Esophagus squamous epithelium (tissue), 5 donors: ENCODE data around the gene CD5L. TPM values are rescaled to one million over a fixed set of nuclear protein-coding genes. Genes with fewer than 3 reads are reported as not detected.

Source experiments
- DNase-seq: peaks from one replicate; lab custom pipeline; 2025; lab: John Stamatoyannopoulos, UW
- H3K27ac ChIP-seq, 4 donors: fragments of 200-600 bp; sonication (generic); one replicate each; pipeline ENCODE4 v1.5.1; 2016 to 2019; ENCODE audit warnings: mild to moderate bottlenecking in 1 of 4
- H3K27me3 ChIP-seq, 4 donors: fragments of 200-600 bp; sonication (generic); 1 replicate in 3 of 4; 2 replicates in 1 of 4; pipeline versions ENCODE4 v1.5.1 to v1.6.0; 2017 to 2021; ENCODE audit warnings: antibody characterized with exemption in 1 of 4
- H3K36me3 ChIP-seq, 3 donors: fragments of 200-600 bp; sonication (generic); one replicate each; pipeline ENCODE4 v1.5.1; 2016 to 2019
- H3K4me1 ChIP-seq, 3 donors: fragments of 200-600 bp; sonication (generic); one replicate each; pipeline ENCODE4 v1.5.1; 2017 to 2019
- H3K4me3 ChIP-seq, 4 donors: fragments of 200-600 bp; sonication (generic); 1 replicate in 3 of 4; 2 replicates in 1 of 4; pipeline ENCODE4 v1.5.1; 2016 to 2019; ENCODE audit warnings: mild to moderate bottlenecking in 2 of 4, moderate library complexity in 1 of 4
- H3K9me3 ChIP-seq, 3 donors: fragments of 200-600 bp; sonication (generic); one replicate each; pipeline ENCODE4 v1.5.1; 2016 to 2019
- CTCF ChIP-seq, 6 experiments: fragments of 450-650 bp in 4 of 6; fragments of 200-600 bp in 2 of 6; sonication (generic) in 2 of 6; IDR thresholded peaks; one replicate each; pipeline ENCODE4 v1.5.1; 2016 to 2019; ENCODE audit warnings: antibody characterized with exemption in 6 of 6, mild to moderate bottlenecking in 4 of 6, moderate library complexity in 4 of 6
- POLR2A ChIP-seq, 4 donors: fragments of 450-650 bp; IDR thresholded peaks; one replicate each; pipeline ENCODE4 v1.6.1; 2017; ENCODE audit warnings: antibody characterized with exemption in 4 of 4, mild to moderate bottlenecking in 4 of 4, moderate library complexity in 3 of 4
- WGBS, 2 donors: methylation state at CpG; one replicate each; pipeline ENCODE4 v1.1.5; 2018; 5-methylcytosine and 5-hydroxymethylcytosine counted together
- intact Hi-C: fragments of 100-400 bp; cut with DNase I; formaldehyde crosslinking; loops from one replicate; pipeline ENCODE4 v1.15.0; 2022
- total RNA-seq, 4 donors: library from RNA; depleted of rRNA; stranded (reverse); fragments of >200 nt; gene quantifications; one replicate each; pipeline ENCODE4 v1.1.0, GENCODE V29; 2016
- donor health status: DM: yes; HTN: yes; CAD: no.

Gene CD5L
- under 1 TPM in 1 of 4 donors, not detected in 3; 0.19 TPM for total RNA-seq

DNA sequence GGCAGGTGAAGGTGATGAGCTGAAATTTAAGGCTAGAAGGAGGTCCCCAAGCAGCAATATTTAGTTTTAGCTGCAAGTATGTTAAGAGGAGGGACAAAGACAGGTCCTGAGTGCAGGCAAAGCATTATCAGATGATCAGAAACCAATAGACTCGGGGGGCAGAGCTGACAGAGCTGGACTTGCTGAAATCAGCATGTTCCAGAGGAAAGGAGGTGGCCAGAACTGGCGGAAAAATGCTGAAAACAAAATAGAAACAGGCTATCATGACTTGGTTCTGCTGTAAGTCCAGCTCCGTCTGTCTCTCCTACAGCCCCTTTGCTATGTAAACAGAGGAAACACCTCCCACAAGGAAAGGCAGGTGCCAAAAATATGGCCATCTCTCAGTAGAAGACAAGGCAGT lies at the start of gene CD5L:
Gene CD5L (minus strand): TSS at position 101 of the 400 bp plus-strand sequence. CDS start 107 bp downstream, outside the sequence.
- intact Hi-C loops, result no loop called here
- no peaks in the 10 kb centered on the region for H3K4me1 ChIP-seq
- no peak for DNase-seq
- no peak within 1 kb of the TSS for H3K27ac ChIP-seq
- H3K4me3 ChIP-seq, result no peak within 1 kb of the TSS
- TF ChIP-seq POLR2A (IDR thresholded peaks at IDR 0.05) (no peak), CTCF (IDR thresholded peaks at IDR 0.05) (no peak)
- WGBS, 2 donors, result 55 to 56% methylated on average over 3 of the region's 3 CpGs
- H3K27me3 ChIP-seq, result no peaks in the 10 kb centered on the region
- no peaks in the 10 kb centered on the region for H3K36me3 ChIP-seq
- no peaks in the 10 kb centered on the region for H3K9me3 ChIP-seq

- Histone ChIP-seq H3K9me3 (no peaks in the 10 kb centered on the region), H3K4me3 (no peak overlapping the region), H3K4me1 (no peaks in the 10 kb centered on the region), H3K27me3 (no peaks in the 10 kb centered on the region), H3K27ac (no peak overlapping the region), H3K36me3 (no peaks in the 10 kb centered on the region)
- TF ChIP-seq POLR2A (IDR thresholded peaks at IDR 0.05) (no peak), CTCF (IDR thresholded peaks at IDR 0.05) (no peak)
- intact Hi-C loops, result no loop called here
- 55 to 68% methylated on average over 2 of the region's 2 CpGs for WGBS, 2 donors
- DNase-seq, result no peak
Observed at GRCh38 chr1:157882580-157882979, 41.0 kb upstream of the CD5L start.

GRCh38 chr1:157880621-157881020 lies 39.0 kb upstream of the CD5L start:
- Histone ChIP-seq H3K4me3 (no peak overlapping the region), H3K4me1 (no peaks in the 10 kb centered on the region), H3K27ac (no peak overlapping the region), H3K9me3 (no peaks in the 10 kb centered on the region), H3K27me3 (no peaks in the 10 kb centered on the region), H3K36me3 (no peaks in the 10 kb centered on the region)
- intact Hi-C loops, result no loop called here
- 22 to 38% methylated on average over 4 of the region's 4 CpGs for WGBS, 2 donors
- TF ChIP-seq CTCF (IDR thresholded peaks at IDR 0.05), result no peak
- no peak for TF ChIP-seq POLR2A (IDR thresholded peaks at IDR 0.05)
- DNase-seq, result no peak

DNA sequence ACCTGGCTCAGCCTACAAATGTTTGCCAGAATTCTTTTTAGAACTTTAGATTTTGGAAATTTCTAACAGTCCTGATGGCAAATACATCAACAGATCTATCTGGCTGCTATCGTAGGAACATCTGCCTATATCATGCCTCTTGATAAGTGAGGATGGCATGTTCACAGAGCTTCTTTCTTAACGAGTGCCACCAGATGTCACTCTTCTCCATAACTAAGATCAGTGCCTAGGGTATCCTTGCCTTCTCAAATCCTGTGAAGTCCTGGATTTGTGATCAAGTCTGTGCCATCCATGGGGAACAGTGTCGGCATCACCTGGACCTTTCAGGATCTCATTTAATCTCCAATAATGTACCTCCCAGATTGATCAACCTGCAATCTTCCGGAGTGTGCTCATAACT lies 36.5 kb upstream of the CD5L start:
- intact Hi-C loops, result no loop called here
- Histone ChIP-seq H3K27ac (no peak overlapping the region), H3K27me3 (peaks cover 0 to 8% (median 0%) of the 10 kb centered on the region in 4 donors), H3K4me3 (no peak overlapping the region), H3K4me1 (no peaks in the 10 kb centered on the region), H3K36me3 (no peaks in the 10 kb centered on the region), H3K9me3 (no peaks in the 10 kb centered on the region)
- WGBS, 2 donors, result 38 to 41% methylated on average over 4 of the region's 4 CpGs
- no peak for DNase-seq
- TF ChIP-seq POLR2A (IDR thresholded peaks at IDR 0.05) (no peak), CTCF (IDR thresholded peaks at IDR 0.05) (peak in 2 of 6 experiments; percentile 4 to 12)

DNA sequence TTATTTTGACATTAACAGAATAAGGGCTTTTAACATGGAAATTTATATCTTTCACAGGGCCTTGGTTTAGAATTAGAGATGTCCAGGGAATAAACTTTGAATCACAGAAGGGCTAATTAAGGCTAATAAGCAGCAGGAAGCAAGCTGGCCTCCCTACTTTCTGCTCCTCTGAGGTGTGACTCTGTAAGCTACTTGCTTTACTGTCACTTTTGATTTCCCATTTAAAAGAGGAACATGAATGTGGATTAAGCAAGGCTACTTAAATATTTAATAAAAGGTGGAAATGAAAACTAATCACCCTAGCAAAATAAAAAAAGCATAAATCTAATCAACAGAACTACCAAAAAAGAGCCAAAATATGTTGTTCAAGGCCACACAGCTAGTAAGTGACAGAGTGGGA lies 28.9 kb upstream of the CD5L start:
- Histone ChIP-seq H3K36me3 (no peaks in the 10 kb centered on the region), H3K27me3 (peaks cover 0 to 8% (median 0%) of the 10 kb centered on the region in 4 donors), H3K4me1 (no peaks in the 10 kb centered on the region), H3K27ac (no peak overlapping the region), H3K9me3 (no peaks in the 10 kb centered on the region), H3K4me3 (no peak overlapping the region)
- no peak for DNase-seq
- intact Hi-C loops, result no loop called here
- TF ChIP-seq CTCF (IDR thresholded peaks at IDR 0.05), result no peak
- TF ChIP-seq POLR2A (IDR thresholded peaks at IDR 0.05), result no peak
